ENCODE data around the gene APOBEC2. TPM values are rescaled to one million over a fixed set of nuclear protein-coding genes. Genes with fewer than 3 reads are reported as not detected.

APOBEC2 gene
- total and polyA plus RNA-seq, 2 of the 13 experiments (the other 11 are each of a cell fraction or from before 2014, with no cell fraction given), result 0.09 TPM; not detected in 1

DNA sequence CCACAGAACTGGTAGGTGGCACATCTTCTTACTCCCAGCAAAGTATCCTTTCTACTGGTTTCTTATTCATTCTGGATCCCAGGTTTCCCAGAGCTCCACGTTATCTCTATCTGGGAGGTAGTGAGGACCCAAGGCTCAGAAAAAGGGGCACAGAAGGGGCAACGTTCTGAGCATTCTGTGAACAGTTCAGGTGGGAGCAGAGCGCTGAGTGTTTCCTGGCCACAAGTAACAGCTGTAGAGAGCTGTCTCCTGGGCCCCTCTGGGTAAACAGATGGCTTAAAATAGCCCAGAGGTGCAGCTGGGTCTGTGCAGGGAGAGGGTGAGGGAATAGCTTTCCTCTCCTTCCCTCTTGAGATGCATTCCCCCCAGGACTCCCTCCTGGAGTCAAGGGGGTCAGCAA, 2.1 kb downstream of the APOBEC2 start:
- BruUV-seq (replicated peaks), result no TSS peak
- Histone ChIP-seq H4K20me1 (ENCODE audit: insufficient read depth, low read length) (no peaks in the 10 kb centered on the region), H3K36me3 (replicated peaks in 1 of 2; ENCODE audit: control insufficient read depth in 1 of 2, insufficient read depth in 2 of 2, low read length in 2 of 2) (peaks cover 0 to 3% of the 10 kb centered on the region in 2 experiments; a peak in 3 of 5 replicates), H2AFZ (ENCODE audit: low read length) (no peak overlapping the region), H3K79me2 (ENCODE audit: insufficient read depth, low read length) (no peaks in the 10 kb centered on the region), H3K4me1 (ENCODE audit: insufficient read depth, low read length) (peaks cover 65% of the 10 kb centered on the region), H3K27me3 (ENCODE audit: control insufficient read depth in 1 of 2, insufficient read depth in 2 of 2, low read length in 2 of 2) (no peaks in the 10 kb centered on the region), H3K4me3 (replicated peaks in 1 of 3; ENCODE audit: insufficient read depth in 1 of 3, low read depth in 2 of 3, low read length in 3 of 3) (no peak overlapping the region), H3K4me2 (ENCODE audit: low read depth, low read length) (peak overlapping the region; percentile 52), H3K27ac (ENCODE audit: extremely low read length, insufficient read depth, low read length) (no peak overlapping the region), H3K9me3 (ENCODE audit: low read length) (no peaks in the 10 kb centered on the region), H3K9ac (ENCODE audit: insufficient read depth, low read depth, low read length) (peak overlapping the region; percentile 6; the same call in 1 of the 2 replicates)
- 42% methylated on average over 3 of the region's 3 CpGs for WGBS (ENCODE audit: low lambda C conversion rate)
- POLR2A ChIA-PET, result interaction anchor here (0.7 to 5.2 kb wide), 5 partner anchors 8 to 61 kb away, joined by 3 to 59 read pairs (median 18); partner anchors contain the start of genes NFYA, OARD1, TSPO2 and UNC5CL
- in situ Hi-C loops (cut with HindIII; ENCODE audit: extremely low pct_ligation_motif_present, low pct_unique_long_range_greater_than_20kb) (loop anchor here (10.0 kb wide), 1 partner anchor 530 kb away; no protein-coding TSS in a partner anchor), intact Hi-C loops (cut with micrococcal nuclease; ENCODE audit: unreplicated experiment) (no loop called here)
- FAIRE-seq, result no peak
- ATAC-seq, result peak; percentile 81
- CTCF ChIA-PET (ENCODE audit: low intra/inter-chr PET ratio, low total read pairs), result no interaction called here
- DNase-seq (ENCODE audit: low spot score), result no peak
- TF ChIP-seq ZSCAN12 (CRISPR knock-in tag; IDR thresholded peaks at IDR 0.05) (no peak), EP300 (IDR thresholded peaks at IDR 0.05; ENCODE audit: low read depth in 2 of 2, low read length in 2 of 2) (peak in 1 of 2 experiments; percentile 43; a peak in 1 of 4 replicates), EP300 (CRISPR knock-in tag; IDR thresholded peaks at IDR 0.05; ENCODE audit: borderline replicate concordance) (no peak), ZNF501 (CRISPR knock-in tag; IDR thresholded peaks at IDR 0.05) (no peak), PHF5A (CRISPR knock-in tag; IDR thresholded peaks at IDR 0.05; ENCODE audit: low read depth, unreplicated experiment) (no peak), FOXO4 (CRISPR knock-in tag; conservative IDR thresholded peaks at IDR 0.05) (no peak), FOXK1 (CRISPR knock-in tag; IDR thresholded peaks at IDR 0.05; ENCODE audit: borderline replicate concordance, low read depth) (0 out of 2 replicates have a peak, but pooled peaks have one; percentile 51), FOSL2 (CRISPR knock-in tag; IDR thresholded peaks at IDR 0.05) (peak; percentile 48), FOXA1 (IDR thresholded peaks at IDR 0.05) (no peak), FOXA1 (CRISPR knock-in tag; IDR thresholded peaks at IDR 0.05) (peak; percentile 71), SIX1 (CRISPR knock-in tag; IDR thresholded peaks at IDR 0.05; ENCODE audit: borderline replicate concordance) (no peak), ARID4A (CRISPR knock-in tag; IDR thresholded peaks at IDR 0.05; ENCODE audit: borderline replicate concordance) (no peak; the same call in 1 of the 2 replicates), ZNF703 (CRISPR knock-in tag; IDR thresholded peaks at IDR 0.05; ENCODE audit: borderline replicate concordance) (no peak), YY1 (IDR thresholded peaks at IDR 0.05; ENCODE audit: insufficient read depth, insufficient replicate concordance, low read depth, low read length) (no peak), ZNF629 (CRISPR knock-in tag; conservative IDR thresholded peaks at IDR 0.05) (no peak), GATAD2A (CRISPR knock-in tag; IDR thresholded peaks at IDR 0.05) (peak; percentile 69), DR1 (CRISPR knock-in tag; IDR thresholded peaks at IDR 0.05) (no peak), BRF2 (CRISPR knock-in tag; IDR thresholded peaks at IDR 0.05) (no peak)
- TF ChIP-seq, protein P1, sequence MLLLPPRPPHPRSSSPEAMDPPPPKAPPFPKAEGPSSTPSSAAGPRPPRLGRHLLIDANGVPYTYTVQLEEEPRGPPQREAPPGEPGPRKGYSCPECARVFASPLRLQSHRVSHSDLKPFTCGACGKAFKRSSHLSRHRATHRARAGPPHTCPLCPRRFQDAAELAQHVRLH (CRISPR knock-in tag; IDR thresholded peaks at IDR 0.05; ENCODE audit: borderline replicate concordance, low read depth), result 0 out of 2 replicates have a peak, but pooled peaks have one; percentile 32
